D721Med (cell line): ENCODE results near the gene IGSF21.

Experiments used
- DNase-seq: peaks from one replicate; pipeline ENCODE4 v3.0.0; 2011; ENCODE audit warnings: low spot score; ENCODE audit not compliant: insufficient read length
- FAIRE-seq: peaks from 2 replicates; lab custom pipeline; 2011; peaks lifted over from hg19 to GRCh38; lab: Jason Lieb, UNC
- TF ChIP-seq, protein P1 (sequence below): IDR thresholded peaks from 2 replicates; pipeline ENCODE4 v1.5.1; 2012; ENCODE audit warnings: mild to moderate bottlenecking, control low read depth; ENCODE audit not compliant: insufficient read depth; ENCODE audit errors: missing control alignments

Gene IGSF21

DNA sequence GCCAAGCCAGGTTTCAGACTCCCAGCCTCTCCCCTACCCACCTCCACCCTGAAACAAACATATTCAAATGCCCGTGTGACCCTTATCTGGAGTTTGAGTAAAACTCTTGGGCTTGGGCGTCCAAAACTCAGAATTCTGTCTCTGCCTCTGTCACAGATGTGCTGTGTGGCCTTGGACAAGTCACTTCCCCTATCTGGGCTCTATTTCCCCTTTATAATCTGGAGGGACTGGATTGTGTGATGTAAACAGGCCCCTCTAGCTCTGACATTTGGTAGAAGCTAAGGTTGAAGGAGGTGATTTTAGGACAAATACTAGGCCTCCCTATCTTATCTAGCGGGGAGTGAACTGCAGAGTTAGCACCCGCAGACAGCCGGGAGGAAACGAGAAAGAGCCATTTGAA is 67.5 kb downstream of the IGSF21 start:
- TF ChIP-seq, protein P1, sequence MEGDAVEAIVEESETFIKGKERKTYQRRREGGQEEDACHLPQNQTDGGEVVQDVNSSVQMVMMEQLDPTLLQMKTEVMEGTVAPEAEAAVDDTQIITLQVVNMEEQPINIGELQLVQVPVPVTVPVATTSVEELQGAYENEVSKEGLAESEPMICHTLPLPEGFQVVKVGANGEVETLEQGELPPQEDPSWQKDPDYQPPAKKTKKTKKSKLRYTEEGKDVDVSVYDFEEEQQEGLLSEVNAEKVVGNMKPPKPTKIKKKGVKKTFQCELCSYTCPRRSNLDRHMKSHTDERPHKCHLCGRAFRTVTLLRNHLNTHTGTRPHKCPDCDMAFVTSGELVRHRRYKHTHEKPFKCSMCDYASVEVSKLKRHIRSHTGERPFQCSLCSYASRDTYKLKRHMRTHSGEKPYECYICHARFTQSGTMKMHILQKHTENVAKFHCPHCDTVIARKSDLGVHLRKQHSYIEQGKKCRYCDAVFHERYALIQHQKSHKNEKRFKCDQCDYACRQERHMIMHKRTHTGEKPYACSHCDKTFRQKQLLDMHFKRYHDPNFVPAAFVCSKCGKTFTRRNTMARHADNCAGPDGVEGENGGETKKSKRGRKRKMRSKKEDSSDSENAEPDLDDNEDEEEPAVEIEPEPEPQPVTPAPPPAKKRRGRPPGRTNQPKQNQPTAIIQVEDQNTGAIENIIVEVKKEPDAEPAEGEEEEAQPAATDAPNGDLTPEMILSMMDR, result no peak
- FAIRE-seq, result no peak
- DNase-seq, result no peak

DNA sequence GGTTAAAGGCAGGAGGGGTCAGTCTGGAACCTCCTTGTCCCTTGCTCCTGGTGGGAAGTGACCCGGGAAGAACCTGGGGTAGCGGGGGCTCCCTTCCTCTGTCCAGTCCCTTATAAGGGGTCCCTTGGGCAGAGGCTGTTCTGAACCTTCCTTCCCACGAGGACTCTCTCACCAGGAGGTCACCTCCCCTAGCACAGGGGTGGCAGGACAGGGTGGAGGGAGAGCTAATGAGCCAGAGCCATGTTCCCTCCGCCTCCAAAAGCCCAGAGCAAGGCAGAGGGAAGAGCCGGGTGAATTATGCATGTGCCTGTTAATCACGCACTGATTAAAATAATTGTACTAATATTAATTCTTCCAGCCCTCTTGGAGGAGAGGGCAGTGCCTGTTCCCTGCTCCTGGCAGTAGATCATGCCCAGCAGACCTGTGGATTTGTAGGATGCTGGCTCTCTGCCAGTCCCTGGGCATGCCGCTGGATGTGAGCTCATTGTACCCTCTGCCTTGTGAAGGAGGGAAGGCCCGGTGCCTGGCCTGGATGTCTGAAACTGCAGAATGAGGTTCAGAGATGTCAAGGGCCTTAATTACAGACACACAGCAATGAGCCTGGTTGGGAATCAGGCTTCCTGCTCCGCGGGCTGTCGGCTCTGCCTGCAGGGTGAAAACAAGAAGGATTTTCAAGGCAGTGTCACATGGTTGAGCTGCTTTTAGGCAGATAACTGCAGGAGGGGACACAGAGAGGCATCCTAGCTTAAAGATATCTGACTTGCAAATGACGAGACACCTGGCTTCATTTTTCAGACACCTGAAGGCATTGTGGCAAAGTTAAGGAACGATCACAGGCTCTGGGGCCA is 68.2 kb downstream of the IGSF21 start:
- TF ChIP-seq, protein P1, result no peak
- FAIRE-seq (no peak), DNase-seq (no peak)

DNA sequence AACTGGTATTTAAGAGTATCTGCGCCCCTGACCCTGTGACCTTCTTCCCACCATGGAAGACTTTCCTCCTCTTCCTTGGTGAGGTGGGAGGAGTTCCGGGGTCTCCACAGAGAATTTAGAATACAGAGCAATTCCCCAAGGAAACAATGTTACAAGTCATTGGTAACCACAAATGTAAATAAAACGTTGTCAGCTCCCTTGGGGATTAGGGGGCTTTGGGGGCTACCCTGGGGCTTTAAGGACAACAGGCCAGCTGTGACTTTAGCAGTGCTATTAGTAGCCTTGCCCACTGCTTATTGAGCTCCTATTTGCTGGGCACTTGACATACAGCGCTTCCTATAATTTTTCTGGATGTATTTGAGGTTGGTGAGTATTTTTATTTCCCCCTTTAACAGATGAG is 69.0 kb downstream of the IGSF21 start:
- FAIRE-seq (no peak), DNase-seq (no peak)
- TF ChIP-seq, protein P1, result no peak

DNA sequence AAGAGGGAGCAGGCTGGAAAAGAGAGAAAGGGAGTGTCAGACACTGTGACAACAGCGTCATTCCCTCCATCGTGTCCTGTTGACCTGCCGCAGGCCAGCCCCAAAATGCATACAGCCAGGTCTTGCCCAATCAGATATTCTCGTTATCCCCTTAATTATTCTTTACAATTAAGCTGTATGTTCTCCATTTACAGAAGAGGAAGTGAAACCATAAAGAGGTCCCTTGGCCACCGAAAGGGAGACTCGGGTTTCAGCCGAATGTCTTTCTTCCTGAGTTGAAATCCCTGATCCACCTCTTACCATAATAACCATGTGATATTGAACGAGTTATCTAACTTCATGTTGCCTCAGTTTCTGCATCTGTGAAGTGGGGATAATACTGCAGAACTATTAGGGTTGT is 70.5 kb downstream of the IGSF21 start:
- no peak for FAIRE-seq
- DNase-seq, result no peak
- TF ChIP-seq, protein P1, result no peak

DNA sequence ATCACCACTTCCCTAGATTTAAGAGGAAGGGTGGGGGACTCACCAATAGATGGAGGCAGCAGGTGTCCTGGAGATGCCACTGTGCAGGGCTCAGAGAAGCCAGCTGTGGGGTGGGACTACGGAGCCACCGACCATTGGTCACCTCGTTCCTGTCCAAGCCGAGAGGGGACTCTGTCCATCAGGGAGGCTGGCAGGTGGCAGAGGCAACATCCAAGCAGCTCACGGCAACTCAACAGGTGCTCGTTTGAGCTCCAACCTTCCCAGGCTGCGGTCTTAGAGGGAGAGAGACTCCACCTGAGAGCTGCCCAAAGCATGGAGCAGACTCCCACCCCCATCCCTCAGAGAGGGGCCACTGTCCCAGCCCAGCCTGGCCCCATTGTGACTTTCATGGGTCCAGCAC is 71.4 kb downstream of the IGSF21 start:
- TF ChIP-seq, protein P1, result no peak
- DNase-seq (no peak), FAIRE-seq (no peak)

DNA sequence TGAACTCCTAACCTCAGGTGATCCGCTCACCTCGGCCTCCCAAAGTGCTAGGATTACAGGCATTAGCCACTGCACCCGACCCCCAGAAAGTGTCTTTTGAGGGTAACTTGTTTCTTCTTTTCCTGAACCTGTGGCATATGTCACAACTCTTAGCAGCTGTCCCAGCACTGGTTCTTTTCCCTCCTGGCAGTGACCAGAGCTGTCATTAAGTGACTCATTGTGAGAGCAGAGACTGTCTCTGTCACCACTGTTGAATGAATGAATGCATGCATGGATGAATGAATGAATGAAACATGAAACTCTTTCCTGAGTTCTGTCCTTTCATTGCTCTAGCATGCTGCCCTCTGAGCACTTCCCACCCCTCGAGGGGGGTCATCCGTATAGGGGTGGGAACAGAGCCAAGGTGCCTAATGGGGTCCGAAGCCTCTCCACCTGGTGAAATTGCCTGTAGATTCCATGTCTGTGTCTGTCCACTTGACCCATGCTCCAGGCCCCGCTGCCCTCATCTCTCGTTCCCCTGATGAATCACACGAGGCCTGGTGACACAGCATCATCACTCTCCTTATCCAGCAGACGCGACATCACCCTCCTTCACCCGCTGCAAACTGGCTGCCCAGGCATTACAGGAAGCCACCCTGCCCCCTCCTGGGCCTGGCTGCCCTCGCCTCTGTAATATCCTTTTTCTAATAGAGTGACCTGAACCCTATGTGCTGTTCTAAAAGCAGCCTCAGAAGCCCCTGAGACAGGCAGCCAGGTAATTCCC is 75.0 kb downstream of the IGSF21 start:
- TF ChIP-seq, protein P1, result no peak
- DNase-seq (no peak), FAIRE-seq (no peak)

DNA sequence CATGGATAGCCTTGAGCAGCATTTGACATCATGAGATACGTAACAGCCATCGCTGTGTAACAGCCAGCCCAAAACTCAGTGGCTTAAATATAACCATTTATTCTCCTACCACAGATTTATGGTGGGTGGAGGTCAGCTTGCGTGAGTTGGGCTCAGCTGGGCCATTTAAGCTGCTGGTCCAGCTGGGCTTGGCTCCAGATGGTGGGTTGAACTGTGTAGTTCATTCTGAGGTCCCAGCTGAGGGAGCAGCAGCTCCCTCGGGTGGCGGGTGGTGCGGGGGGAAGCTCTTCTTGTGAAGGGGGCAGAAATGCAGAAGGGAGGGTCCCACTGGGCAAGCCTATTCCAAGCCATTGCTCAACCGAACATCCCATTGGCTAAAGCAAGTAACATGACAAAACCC is 75.9 kb downstream of the IGSF21 start:
- TF ChIP-seq, protein P1, result no peak
- FAIRE-seq, result no peak

More for the DNA sequence above, 75.9 kb downstream of the IGSF21 start:
- no peak for DNase-seq
